Kidney epithelial cell (primary cell): Measurements from ENCODE around the gene MCM8. TPM values are rescaled to one million over a fixed set of nuclear protein-coding genes. Genes with fewer than 3 reads are reported as not detected.

Experiments used
- DNase-seq: peaks from one replicate; pipeline ENCODE4 v3.0.0-alpha.2; 2010; ENCODE audit warnings: low read depth
- H3K27me3 ChIP-seq: 2 replicates; pipeline ENCODE4 v1.6.0; 2011; ENCODE audit warnings: low read length; ENCODE audit not compliant: control insufficient read depth, insufficient read depth
- H3K36me3 ChIP-seq: 2 replicates; pipeline ENCODE4 v1.5.1; 2011; ENCODE audit warnings: low read length; ENCODE audit not compliant: control insufficient read depth, insufficient read depth
- H3K4me3 ChIP-seq: 2 replicates; pipeline ENCODE4 v1.5.1; 2011; ENCODE audit warnings: low read depth, mild to moderate bottlenecking, control low read depth, low read length
- CTCF ChIP-seq: IDR thresholded peaks from 2 replicates; pipeline ENCODE4 v1.5.1; 2011; ENCODE audit warnings: mild to moderate bottlenecking, moderate library complexity, low read length, control low read depth, inconsistent platforms; ENCODE audit not compliant: insufficient read depth, poor library complexity, severe bottlenecking
- total RNA-seq: library from RNA; depleted of rRNA; stranded (reverse); fragments of >200 nt; gene quantifications from 2 replicates; pipeline ENCODE4 v1.2.3, GENCODE V29; 2015

MCM8 gene
- total RNA-seq, 1 donor from 2014 or later, result 6.1 TPM

DNA sequence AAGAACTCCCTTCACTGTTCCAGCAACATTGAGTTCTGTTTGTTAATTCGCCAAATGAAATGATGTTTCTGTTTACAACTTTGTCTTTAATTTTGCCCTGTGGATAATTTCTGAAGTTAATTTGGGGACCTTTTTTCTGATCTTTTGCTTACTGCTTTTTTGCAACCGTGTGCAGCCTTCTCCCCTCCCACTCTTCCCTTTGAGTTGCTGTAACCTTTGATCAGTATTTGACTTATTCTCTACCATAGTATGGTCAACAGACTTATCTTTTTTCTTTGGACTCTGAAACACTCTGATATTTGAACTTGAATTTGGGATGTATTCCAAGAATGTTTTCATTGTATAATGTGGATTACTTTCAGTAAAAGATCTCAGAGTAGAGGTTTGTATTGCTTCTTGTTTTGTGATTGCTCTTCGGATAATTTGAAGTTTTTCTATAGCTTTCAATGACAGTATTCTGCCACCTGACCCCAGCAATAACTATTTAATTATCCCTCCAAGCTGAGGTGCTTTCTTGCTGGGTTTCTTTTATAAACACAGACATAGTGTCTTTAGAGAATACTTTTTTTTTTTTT lies 57.2 kb downstream of the MCM8 start:
- Histone ChIP-seq H3K4me3 (peak overlapping the region; percentile 90), H3K36me3 (peaks cover 2% of the 10 kb centered on the region), H3K27me3 (no peaks in the 10 kb centered on the region)
- TF ChIP-seq CTCF, result no peak
- no peak for DNase-seq

DNA sequence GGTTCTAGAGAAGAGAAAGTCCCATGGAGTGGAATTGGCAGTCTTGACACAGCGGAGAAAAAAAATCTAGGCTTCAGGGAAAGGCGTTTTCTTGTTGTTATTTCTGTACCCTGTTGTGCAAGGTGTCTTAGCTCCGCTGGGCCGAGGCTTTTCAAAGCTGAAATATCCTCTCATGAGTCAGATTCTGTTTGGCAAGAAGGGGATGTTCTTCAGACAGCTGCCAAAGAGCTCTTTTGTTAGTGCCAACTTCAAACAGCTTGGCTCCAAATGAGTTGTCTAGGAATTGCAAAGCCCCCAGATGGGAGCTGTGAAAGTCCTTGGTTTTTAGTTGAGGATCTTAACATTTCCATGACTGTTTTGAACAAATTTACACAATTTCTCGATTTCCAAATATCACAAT lies 57.8 kb downstream of the MCM8 start:
- Histone ChIP-seq H3K4me3 (no peak overlapping the region), H3K36me3 (peaks cover 2% of the 10 kb centered on the region), H3K27me3 (no peaks in the 10 kb centered on the region)
- no peak for TF ChIP-seq CTCF
- peak; percentile 79 for DNase-seq

DNA sequence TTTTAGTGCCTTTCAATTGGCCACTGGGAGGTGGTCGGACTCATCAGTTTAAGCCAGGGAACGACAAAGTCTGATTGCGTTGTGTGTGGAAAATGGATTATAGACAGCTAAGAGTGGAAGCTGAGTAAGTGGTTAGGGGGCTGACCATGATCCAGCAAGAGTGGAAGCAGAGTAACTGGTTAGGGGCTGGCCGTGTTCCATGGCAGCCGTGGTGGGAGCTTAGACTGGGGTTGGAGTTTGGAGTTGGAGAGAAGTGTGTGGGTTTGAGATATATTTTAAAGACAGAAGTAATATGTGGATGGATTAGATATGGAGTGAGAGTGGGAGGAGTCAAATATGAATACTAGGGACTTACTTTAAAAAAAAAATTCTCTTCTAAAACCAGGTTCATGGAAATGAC lies 61.7 kb downstream of the MCM8 start:
- H3K4me3 ChIP-seq, result no peak overlapping the region
- H3K27me3 ChIP-seq, result no peaks in the 10 kb centered on the region
- no peak for TF ChIP-seq CTCF
- H3K36me3 ChIP-seq, result peaks cover 2% of the 10 kb centered on the region
- no peak for DNase-seq

DNA sequence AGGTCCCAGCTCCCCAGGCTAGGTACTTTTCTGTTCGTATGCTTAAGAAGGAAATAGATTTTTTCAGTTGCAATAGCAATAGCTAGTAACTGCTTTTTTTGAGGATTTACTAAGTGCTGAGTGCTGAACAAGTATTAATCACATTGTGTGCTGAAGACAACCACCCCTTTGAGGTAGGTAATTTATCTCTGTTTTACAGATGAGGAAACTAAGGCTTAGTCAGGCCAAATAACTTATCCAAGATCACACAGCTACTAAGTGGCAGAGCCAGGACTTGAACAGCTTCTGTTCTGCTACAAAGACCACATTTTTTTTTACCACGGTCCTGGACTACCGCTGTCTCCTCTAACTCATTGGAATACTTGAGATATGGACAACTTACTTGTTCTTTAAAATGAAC lies 63.6 kb downstream of the MCM8 start:
- no peak for TF ChIP-seq CTCF
- H3K27me3 ChIP-seq, result no peaks in the 10 kb centered on the region
- H3K4me3 ChIP-seq, result no peak overlapping the region
- DNase-seq, result no peak
- H3K36me3 ChIP-seq, result peaks cover 2% of the 10 kb centered on the region

DNA sequence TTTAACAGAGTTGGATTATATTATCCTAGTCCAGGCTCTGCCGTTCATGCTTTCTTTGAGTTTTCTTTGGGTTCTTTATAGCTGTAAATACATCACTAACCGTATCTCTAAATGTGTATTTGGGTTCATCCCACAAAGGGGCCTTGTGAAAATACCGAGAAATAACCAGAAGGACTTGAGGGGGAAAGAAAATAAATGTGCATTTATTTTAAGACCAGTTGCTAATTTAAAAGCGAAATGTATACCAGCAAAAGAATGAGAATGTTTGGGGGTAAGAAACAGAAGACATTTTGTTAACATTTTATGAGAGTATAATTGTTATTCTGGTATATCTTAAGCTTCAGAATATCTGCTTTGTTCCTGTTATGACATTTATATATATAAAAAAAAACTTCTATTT lies 64.5 kb downstream of the MCM8 start:
- no peaks in the 10 kb centered on the region for H3K27me3 ChIP-seq
- no peak for DNase-seq
- TF ChIP-seq CTCF, result no peak
- H3K36me3 ChIP-seq, result peaks cover 2% of the 10 kb centered on the region
- no peak overlapping the region for H3K4me3 ChIP-seq

DNA sequence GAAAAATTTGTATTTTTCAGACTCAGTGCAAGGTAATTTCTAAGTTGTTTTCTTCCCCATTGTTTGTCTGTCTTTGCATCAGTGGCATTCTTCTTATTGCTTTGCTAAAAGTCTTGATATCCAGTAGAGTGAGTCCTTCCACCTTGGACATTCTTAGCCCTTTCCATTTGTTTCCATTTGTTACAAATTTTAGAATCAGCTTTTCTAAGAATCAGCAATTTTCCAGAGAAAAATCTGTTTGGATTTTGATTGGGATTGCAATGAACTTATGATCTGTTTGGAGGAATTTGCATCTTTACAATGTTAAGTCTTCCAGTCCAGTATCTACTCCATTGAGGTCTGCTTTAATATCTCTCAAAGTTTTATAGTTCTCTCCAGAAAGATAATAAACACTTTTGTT lies 67.0 kb downstream of the MCM8 start:
- no peak for TF ChIP-seq CTCF
- Histone ChIP-seq H3K27me3 (no peaks in the 10 kb centered on the region), H3K4me3 (no peak overlapping the region), H3K36me3 (no peaks in the 10 kb centered on the region)
- no peak for DNase-seq
